Measurements from ENCODE around the gene PHF2.

Gene PHF2

GRCh38 chr9:93557366-93558137 is 18.8 kb upstream of the PHF2 start:
- no peak for TF ChIP-seq GATA1 (IDR thresholded peaks at IDR 0.05; ENCODE audit: low read depth, low read length)
- no peak for DNase-seq

GRCh38 chr9:93558503-93558902 is 17.9 kb upstream of the PHF2 start:
- DNase-seq: no peak
- no peak for TF ChIP-seq POLR2A (IDR thresholded peaks at IDR 0.05; ENCODE audit: low read length)
- no peak for TF ChIP-seq GATA1 (IDR thresholded peaks at IDR 0.05; ENCODE audit: low read depth, low read length)

GRCh38 chr9:93560991-93561390 is 15.4 kb upstream of the PHF2 start:
- no peak for DNase-seq
- no peak for TF ChIP-seq POLR2A (IDR thresholded peaks at IDR 0.05; ENCODE audit: low read length)
- TF ChIP-seq GATA1 (IDR thresholded peaks at IDR 0.05; ENCODE audit: low read depth, low read length): no peak

- no peak for DNase-seq
These were observed 14.2 kb upstream of the PHF2 start for GRCh38 chr9:93562157-93562556.

GRCh38 chr9:93565089-93565488 is 11.3 kb upstream of the PHF2 start:
- TF ChIP-seq GATA1 (IDR thresholded peaks at IDR 0.05; ENCODE audit: low read depth, low read length) (no peak), POLR2A (IDR thresholded peaks at IDR 0.05; ENCODE audit: low read length) (no peak)
- DNase-seq: no peak

More at GRCh38 chr9:93562157-93562556, 14.2 kb upstream of the PHF2 start:
- TF ChIP-seq GATA1 (IDR thresholded peaks at IDR 0.05; ENCODE audit: low read depth, low read length) (no peak), POLR2A (IDR thresholded peaks at IDR 0.05; ENCODE audit: low read length) (no peak)

- TF ChIP-seq GATA1 (IDR thresholded peaks at IDR 0.05; ENCODE audit: low read depth, low read length) (no peak), POLR2A (IDR thresholded peaks at IDR 0.05; ENCODE audit: low read length) (peak; percentile 95)
- DNase-seq: peak; percentile 98 to 99
These were observed 9.7 kb upstream of the PHF2 start for GRCh38 chr9:93566408-93567270.

GRCh38 chr9:93567271-93567959 is 9.0 kb upstream of the PHF2 start:
- no peak for TF ChIP-seq GATA1 (IDR thresholded peaks at IDR 0.05; ENCODE audit: low read depth, low read length)
- no peak for TF ChIP-seq POLR2A (IDR thresholded peaks at IDR 0.05; ENCODE audit: low read length)
- peak; percentile 49 to 58 for DNase-seq

- DNase-seq: no peak
- TF ChIP-seq GATA1 (IDR thresholded peaks at IDR 0.05; ENCODE audit: low read depth, low read length): no peak
- TF ChIP-seq POLR2A (IDR thresholded peaks at IDR 0.05; ENCODE audit: low read length): no peak
These were observed 8.2 kb upstream of the PHF2 start for GRCh38 chr9:93568169-93568568.

- TF ChIP-seq GATA1 (IDR thresholded peaks at IDR 0.05; ENCODE audit: low read depth, low read length) (no peak), POLR2A (IDR thresholded peaks at IDR 0.05; ENCODE audit: low read length) (no peak)
- DNase-seq: no peak
These were observed 6.7 kb upstream of the PHF2 start for GRCh38 chr9:93569621-93570174.

GRCh38 chr9:93572221-93572620 is 4.2 kb upstream of the PHF2 start:
- no peak for TF ChIP-seq GATA1 (IDR thresholded peaks at IDR 0.05; ENCODE audit: low read depth, low read length)
- no peak for TF ChIP-seq POLR2A (IDR thresholded peaks at IDR 0.05; ENCODE audit: low read length)
- no peak for DNase-seq

- no peak for DNase-seq
- TF ChIP-seq GATA1 (IDR thresholded peaks at IDR 0.05; ENCODE audit: low read depth, low read length) (no peak), POLR2A (IDR thresholded peaks at IDR 0.05; ENCODE audit: low read length) (no peak)
These were observed 3.5 kb upstream of the PHF2 start for GRCh38 chr9:93572636-93573515.

- DNase-seq: no peak
- TF ChIP-seq POLR2A (IDR thresholded peaks at IDR 0.05; ENCODE audit: low read length) (no peak), GATA1 (IDR thresholded peaks at IDR 0.05; ENCODE audit: low read depth, low read length) (no peak)
These were observed 2.9 kb upstream of the PHF2 start for GRCh38 chr9:93573516-93573828.
